HG02981 (cell line): ENCODE data around the gene PRCP.
A peak's percentile ranks its signal among the peaks of the same experiment; 100 is the strongest.
"Not testable (repeated sequence)": the region's sequence is repeated elsewhere in the genome, so short reads cannot be mapped to it uniquely, and the experiment has no call there.

Experiments
- ATAC-seq: cut with Tn5 transposase; IDR thresholded peaks from one replicate; pipeline ENCODE4 v1.9.1; 2021; ENCODE audit warnings: mild to moderate bottlenecking, moderate library complexity; ENCODE audit not compliant: unreplicated experiment

PRCP gene

GRCh38 chr11:82900277-82901164 lies at the start of gene PRCP:
TSS of gene PRCP (minus strand) at chr11:82900430. CDS start at chr11:82900402, 28 bp downstream.
- ATAC-seq = peak; percentile 75

DNA sequence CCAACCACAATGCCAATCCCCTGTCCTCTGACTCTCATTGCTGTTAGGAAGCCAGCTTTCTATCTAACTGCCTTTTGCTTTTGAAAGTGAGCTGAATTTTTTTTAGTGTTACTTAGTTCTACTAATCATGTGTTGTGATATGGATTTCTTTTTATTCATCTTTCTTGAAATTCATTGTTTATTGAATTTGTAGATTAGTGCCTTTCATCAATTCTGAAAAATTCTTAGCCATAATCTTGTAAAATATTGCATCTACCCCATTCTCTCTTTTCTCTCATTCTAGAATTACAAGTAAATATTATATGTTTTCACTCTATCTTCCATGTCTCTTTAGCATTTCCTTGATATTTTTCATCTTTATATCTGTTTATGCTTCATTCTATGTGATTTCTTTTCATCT lies 49.1 kb upstream of the PRCP start:
- no peak for ATAC-seq

- no peak for ATAC-seq
Measured at GRCh38 chr11:82945682-82946081, 45.5 kb upstream of the PRCP start.

DNA sequence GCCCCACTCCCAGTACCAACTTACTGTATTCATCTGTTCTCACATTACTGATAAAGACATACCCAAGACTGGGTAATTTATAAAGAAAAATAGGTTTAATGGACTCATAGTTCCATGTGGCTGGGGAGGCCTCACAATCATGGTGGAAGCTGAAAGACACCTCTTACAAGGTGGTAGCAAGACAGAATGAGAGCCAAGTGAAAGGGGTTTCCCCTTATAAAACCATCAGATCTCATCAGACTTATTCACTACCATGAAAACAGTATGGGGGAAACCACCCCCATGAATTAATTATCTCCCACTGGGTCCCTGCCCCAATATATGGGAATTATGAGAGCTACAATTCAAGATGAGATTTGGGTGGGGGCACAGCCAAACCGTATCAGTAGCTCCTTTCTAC lies 44.8 kb upstream of the PRCP start:
- ATAC-seq = not testable (repeated sequence)

GRCh38 chr11:82944198-82944597 lies 44.0 kb upstream of the PRCP start:
- no peak for ATAC-seq

GRCh38 chr11:82943430-82943829 lies 43.2 kb upstream of the PRCP start:
- ATAC-seq = not testable (repeated sequence)

- ATAC-seq = no peak
Measured at GRCh38 chr11:82942376-82942775, 42.1 kb upstream of the PRCP start.

DNA sequence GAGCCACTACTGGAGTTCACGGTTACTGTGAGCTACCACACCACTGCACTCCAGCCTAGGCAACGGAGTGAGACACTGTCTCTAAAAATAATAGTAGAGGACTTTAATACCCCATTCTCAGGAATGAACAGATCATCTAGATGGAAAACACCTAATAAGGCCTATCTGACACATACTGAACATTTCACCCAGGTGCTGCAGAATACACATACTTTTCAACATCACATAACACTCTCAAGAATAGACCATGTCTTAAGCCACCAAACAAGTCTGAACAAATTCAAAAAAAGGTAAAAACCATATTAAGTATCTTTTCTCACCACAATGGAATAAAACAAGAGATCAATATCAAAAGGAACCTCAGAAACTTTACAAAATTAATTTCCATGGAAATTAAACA lies 39.2 kb upstream of the PRCP start:
- no peak for ATAC-seq

GRCh38 chr11:82937554-82937953 lies 37.3 kb upstream of the PRCP start:
- ATAC-seq = no peak

DNA sequence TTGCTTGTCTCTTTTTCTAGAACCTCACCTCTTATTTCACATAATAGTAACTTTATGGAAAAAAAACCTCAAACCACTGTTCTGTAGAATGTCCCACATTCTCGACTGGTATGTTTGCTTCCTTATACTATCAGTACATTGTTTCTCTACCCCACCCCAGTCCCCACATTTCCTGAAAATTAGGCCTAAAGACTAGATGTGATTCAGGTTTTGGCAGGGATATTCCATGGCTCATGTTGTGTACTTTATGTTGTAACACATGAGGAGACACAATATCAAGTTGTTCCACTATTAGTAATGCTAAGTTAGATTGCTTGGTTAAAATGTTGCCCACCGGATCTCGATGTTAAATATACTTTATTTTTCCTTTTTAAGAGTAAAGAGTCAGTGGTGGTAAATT lies 36.0 kb upstream of the PRCP start:
- ATAC-seq = no peak

- ATAC-seq = no peak
Measured at GRCh38 chr11:82932564-82932963, 32.3 kb upstream of the PRCP start.

DNA sequence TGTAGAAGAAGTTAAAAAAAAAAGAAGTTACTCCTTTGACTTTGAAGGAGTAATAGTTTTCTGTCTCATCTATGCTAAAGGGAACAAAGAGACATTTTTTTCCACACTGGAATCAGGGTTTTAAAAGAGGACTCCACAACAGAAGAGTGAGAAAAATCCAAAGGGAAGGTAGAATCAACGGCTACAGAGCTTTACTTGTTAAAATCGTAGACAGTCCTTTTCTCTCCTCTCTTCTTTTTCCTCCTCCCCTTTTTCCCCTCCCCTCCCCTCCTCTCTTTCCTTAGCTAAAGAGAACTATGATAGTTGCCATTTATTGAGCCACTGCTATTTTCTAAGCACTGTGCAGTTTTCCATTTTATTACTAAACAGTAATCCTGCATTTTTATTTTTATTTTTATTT lies 30.5 kb upstream of the PRCP start:
- no peak for ATAC-seq

DNA sequence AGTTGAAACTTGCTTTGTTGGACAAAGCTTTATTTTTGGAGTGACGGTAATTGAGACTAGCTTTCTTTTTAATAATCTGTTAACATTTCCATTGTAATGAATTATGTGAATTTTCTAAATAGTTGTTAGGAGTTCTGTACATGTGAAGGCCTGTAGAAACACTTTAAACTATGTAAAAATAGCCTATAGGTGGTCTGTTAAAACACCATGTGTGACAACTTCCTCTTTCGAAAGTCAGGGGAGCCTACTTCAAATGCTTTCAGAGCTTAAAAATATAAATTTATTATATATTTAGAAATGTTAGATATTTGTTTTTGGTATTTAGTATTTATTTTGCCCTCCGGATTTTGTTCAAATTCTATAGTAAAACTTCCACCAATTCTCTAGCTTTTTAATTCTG lies 30.0 kb upstream of the PRCP start:
- no peak for ATAC-seq

DNA sequence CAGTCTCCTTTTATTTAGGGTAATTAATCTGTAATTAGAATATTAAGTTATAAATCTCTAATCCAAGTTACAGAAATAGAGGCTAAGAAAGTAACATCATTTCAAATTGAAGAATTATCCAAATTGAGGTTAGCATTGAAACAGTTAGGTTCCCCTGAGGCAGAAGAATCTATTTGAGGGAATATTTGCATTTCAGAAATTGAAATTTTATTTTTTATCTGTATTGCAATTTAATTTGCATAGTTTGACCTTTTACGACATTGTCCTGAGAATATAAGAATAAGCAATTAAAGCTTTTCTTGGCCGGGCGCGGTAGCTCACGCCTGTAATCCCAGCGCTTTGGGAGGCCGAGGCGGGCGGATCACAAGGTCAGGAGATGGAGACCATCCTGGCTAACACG lies 28.9 kb upstream of the PRCP start:
- no peak for ATAC-seq

- ATAC-seq = peak; percentile 72
Measured at GRCh38 chr11:82927264-82927880, 27.1 kb upstream of the PRCP start.

DNA sequence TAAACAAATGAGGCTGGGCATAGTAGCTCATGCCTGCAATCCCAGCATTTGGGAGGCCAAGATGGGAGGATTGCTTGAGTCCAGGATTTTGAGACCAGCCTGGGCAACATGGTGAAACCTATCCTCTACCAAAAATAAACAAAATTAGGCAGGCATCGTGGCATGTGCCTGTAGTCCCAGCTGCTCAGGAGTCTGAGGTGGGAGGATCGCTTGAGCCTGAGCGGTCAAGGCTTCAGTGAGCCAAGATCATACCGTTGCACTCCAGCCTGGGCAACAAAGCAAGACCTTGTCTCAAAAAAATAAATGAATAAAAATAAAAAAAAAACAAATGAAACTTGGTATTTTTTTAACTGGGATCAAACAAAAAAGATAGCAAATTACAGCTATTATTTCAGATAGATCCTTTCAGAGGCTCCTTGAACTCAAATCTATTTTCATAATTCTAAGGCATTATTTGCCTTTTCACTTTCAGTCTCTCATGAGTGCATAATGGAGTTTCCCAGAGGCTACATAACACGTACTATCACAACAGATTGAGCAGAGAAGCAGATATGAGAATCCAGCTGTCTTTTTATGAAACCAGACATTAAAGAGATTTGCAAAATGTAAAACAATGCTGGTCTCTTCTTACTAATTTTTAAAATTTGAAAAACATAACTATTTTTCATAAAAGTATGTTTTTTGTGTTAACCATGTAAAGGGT lies 24.4 kb upstream of the PRCP start:
- peak; percentile 42 for ATAC-seq

GRCh38 chr11:82922396-82923173 lies 22.4 kb upstream of the PRCP start:
- ATAC-seq = not testable (repeated sequence)

GRCh38 chr11:82920227-82920626 lies 20.0 kb upstream of the PRCP start:
- ATAC-seq = not testable (repeated sequence)

DNA sequence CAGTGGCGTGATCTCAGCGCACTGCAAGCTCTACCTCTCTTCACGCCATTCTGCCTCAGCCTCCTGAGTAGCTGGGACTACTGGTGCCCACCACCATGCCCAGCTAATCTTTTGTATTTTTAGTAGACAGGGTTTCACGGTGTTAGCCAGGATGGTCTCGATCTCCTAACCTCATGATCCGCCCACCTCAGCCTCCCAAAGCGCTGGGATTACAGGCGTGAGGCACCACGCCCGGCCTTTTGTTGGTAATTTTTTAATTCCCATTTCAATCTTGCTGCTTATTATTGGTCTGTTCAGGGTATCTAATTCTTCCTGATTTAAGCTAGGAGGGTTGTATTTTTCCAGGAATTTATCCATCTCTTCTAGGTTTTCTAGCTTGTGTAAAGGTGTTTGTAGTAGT lies 19.6 kb upstream of the PRCP start:
- not testable (repeated sequence) for ATAC-seq

DNA sequence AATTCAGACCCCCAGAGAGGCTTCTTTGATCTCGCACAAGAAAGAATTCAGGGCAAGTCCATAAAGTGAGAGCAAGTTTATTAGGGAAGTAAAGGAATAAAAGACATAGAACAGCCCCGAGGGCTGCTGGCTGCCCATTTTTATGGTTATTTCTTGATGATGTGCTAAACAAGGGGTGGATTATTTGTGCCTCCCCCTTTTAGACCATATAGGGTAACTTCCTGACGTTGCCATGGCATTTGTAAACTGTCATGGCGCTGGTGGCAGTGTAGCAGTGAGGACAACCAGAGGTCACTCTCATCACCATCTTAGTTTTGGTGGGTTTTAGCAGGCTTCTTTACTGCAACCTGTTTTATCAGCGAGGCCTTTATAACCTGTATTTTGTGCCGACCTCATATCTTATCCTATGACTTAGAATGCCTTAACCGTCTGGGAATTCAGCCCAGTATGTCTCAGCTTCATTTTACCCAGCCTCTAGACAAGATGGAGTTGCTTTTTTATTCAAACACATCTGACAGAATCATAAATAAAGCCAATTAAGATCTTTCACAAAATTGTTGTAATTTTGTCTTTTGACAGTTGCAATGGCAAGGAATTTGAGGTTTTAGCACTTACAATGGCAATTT lies 8.9 kb upstream of the PRCP start:
- no peak for ATAC-seq
